Superior temporal gyrus (tissue), 1 donor: ENCODE results near the gene PLPP7.

Source experiments
- DNase-seq: peaks from one replicate; pipeline ENCODE4 v3.0.0-alpha.2; 2016; ENCODE audit errors: extremely low spot score

The PLPP7 gene

DNA sequence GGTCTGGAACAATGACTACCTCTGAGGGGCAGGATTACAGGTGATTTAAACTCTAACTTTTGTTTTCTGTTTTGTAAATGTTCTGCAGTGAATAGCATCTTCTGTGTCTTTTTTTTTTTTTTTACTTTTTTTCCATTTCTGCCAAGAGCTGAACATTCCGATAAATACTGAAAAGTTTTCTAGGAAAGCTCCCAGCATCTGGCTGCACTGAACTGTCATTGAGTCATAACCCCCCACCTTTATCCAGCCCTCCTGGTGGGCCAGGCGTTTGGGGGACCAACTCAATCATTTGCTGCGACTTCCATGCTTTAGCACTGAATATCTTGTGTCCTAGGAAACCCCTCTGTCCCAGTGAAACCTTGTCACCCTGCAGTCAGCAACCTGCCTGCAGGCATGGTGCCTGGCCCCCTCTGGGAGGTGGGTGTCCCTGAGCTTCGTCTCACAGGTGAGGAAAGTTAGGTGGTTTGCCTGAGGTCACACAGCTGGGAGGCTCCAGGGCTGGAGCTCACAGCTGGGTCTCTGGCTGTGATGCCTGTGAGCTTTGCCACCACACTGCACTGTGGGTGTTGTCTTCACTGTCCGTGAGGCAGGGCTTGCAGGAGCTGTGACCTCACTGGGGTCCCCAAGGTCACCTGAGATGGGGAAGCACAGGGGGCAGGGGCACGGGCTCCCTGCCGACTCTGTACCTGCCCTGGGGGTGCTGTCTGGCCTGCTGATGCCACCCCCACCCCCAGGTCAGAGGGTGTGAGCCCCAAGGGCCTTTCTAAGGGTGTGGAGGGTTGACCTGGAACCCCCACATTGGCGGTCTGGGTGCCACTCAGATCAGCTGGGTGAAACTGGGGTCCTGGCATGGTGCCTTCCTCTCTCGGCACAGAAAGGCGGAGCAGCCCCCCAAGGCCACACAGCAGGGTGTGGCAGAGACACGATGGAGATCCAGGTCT is 14.1 kb downstream of the PLPP7 start:
- no peak for DNase-seq

DNA sequence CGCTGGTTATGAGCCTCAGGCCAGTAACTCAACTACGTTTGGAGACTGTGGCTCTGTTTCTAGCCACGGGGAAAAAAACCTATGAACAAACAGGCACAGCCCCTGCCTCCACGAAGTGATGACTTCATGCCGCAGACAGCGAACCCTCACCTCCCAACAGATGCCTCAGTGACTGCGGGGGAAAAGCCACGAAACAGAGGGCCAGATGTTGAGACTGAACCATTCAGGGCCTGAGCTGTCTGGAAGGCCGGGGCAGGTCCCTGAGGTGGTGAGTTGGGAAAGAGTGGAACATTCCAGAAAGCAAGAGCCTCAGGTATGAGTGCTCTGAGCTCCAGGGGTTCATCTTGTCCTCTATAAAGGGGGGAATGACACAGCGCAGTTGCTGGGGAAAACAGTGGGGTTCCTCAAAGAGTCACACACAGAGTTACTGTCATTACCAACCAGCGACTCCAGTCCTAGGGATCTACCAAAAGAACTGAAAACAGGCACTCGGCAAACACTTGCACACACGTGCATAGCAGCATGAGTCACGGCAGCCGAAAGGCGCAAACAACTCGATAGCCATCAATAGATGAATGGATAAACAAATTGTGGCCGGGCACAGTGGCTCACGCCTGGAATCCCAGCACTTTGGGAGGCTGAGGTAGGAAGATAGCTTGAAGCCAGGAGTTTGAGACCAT is 15.3 kb downstream of the PLPP7 start:
- no peak for DNase-seq

DNA sequence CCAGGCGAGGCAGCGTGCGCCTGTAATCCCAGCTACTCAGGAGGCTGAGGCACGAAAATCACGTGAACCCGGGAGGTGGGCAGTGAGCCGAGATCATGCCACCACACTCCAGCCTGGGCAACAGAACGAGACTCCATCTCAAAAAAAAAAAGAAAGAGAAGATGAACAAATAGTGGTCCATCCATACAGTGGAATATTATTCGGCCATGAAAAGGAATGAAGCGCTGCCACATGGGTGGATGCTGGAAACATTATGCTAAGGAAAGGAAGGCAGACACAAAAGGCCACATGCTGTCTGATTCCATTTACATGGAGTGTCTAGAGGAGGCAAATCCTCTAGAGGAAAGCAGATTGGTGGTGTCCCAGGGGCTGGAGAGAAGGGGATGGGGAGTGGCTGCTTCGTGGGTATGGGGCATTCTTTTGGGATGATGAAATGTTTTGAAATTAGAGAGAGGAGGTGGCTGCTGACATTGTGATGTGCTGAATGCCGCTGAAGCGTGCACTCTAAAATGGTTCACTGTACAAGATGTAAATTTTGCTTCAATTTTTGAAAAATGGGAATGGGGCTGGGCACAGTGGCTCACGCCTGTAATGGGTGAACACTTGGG is 17.0 kb downstream of the PLPP7 start:
- no peak for DNase-seq

DNA sequence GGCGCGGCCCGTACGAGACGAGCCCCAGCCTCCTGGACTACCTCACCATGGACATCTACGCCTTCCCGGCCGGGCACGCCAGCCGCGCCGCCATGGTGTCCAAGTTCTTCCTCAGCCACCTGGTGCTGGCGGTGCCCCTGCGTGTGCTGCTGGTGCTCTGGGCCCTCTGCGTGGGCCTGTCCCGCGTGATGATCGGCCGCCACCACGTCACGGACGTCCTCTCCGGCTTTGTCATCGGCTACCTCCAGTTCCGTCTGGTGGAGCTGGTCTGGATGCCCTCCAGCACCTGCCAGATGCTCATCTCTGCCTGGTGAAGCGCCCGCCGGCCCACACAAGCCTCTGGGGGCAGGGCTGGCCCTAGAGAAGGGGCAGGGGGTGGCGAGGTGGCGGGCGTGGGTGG is 18.5 kb downstream of the PLPP7 start:
- no peak for DNase-seq

DNA sequence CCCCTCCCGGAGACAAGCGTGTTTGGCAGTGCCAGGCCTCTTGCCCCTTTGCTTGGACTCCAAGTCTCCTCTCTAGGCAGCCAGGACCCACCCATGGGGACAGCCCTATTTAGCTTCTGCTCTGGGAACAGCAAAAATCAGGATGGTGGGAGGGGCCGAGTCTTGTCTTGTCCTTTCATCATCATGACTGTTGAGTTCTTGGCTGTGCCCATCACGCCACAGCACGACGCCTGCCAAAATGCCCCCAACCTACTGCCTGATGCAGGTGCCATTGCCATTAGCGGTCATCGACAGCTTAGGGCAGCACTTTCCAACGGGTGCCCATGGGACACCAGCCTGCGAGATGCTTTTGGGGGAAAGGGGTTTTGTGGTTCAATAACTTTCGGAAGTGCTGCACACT is 18.9 kb downstream of the PLPP7 start:
- DNase-seq: no peak

DNA sequence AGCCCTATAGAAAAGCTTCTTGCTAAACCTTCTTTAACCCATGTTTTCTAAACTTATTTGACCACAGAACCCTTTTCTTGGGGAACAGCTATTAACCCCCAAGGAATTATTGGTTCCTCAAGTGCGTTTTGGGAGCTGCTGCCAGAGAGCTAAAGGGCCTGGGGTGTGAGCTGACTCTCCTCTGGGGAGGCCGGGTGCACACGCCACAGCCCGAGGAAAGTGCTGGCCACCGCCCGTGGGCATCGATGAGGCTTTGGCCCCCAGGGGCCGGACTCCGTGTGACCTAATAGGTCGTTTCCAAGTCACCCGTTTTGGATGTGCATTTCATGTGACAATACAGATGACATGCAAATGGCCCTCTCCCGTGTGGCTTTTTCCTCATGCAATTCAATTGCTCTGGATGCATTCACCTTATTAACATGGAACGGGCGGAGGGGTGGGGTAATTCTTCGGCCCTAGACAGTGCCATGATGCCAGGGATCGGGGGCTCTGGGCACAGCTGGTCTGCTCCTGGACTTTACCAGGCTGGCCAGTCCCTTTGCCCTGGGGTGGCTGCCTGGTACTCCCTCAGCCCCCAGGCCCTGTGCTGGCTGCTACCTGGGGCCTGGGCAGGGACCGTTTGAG is 19.5 kb downstream of the PLPP7 start:
- no peak for DNase-seq

DNA sequence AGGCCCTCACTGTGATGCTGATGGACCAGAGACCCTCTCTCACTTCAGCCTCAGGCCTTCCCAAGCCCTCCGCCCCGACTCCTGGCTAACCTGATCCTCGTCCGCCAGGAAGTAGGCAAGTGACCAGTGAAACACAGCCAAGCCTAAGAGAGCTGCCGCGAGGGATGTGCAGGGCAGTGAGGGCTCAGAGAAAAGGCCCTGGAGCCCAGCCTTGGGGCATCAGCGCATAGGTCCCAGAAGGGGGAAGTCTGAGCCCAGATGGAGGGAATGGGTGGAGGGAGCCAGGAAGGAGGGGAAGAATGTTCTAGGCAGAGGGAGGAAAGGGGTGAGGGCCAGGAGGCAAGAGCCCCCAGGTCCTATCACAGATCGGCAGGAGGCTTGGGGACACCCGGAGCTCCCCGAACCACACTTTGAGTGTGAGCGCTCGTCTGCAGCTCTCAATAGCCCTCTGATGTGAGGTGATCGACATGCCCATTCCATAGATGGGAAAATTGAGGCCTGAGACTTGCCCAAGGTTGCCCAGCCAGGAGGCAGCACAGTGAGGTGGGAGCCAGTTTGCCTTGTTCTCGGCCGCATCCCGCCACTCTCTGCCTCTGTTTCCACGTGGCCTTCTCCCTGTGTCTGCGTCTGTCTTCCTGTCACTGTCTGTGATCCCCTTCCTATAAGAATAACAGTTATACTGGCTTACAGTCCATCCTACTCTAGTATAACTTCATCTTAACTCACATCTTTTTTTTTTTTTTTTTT is 20.2 kb downstream of the PLPP7 start:
- DNase-seq: no peak

DNA sequence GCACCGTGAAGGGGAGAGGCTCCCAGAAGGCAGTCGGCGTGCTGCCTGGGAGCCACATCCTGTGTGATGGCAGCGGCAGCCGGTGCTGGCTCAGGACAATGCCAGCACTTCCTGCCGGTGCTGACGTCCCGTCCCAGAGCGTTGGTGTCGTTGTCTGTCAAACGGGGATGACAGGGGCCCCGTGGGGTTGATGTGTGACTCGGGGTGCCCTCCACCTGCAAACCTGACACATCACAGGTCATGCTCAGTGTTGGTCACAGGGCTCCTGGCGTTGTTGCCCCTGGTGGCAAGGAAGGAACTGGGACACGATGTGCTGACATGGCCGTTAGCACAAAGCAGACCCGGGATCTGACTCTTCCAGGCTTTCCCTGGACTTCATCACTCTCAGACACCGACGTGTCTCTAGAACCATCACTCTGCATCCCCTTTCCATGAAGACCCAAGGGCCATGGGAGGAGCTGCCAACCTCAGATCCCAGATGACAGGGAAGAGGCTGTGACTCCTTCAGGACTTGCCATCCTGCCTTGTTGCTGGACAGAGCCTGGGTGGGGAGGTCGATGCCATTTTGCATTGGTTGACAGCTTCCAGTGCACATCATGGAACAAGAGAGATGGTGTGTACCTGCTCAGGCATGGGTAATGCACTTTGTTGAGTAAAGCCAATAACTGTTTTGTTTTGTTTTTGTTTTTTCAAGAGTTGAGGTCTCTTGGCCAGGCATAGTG is 21.5 kb downstream of the PLPP7 start:
- DNase-seq: no peak

DNA sequence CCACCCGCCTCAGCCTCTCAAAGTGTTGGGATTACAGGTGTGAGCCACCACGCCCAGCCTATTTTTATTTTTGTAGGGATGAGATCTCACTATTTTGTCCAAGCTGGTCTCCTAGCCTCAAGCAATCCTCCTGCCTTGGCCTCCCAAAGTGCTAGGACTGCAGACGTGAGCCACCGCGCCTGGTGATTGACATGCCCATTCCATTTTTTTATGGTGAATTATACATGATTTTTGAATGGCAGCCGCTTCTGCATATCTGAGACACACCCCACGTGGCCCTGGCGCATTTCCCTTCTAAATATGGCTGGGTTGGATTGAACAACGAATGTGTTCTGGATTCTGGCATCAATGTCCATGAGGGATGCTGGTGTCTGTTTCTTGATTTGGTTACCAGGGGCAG is 22.7 kb downstream of the PLPP7 start:
- no peak for DNase-seq

DNA sequence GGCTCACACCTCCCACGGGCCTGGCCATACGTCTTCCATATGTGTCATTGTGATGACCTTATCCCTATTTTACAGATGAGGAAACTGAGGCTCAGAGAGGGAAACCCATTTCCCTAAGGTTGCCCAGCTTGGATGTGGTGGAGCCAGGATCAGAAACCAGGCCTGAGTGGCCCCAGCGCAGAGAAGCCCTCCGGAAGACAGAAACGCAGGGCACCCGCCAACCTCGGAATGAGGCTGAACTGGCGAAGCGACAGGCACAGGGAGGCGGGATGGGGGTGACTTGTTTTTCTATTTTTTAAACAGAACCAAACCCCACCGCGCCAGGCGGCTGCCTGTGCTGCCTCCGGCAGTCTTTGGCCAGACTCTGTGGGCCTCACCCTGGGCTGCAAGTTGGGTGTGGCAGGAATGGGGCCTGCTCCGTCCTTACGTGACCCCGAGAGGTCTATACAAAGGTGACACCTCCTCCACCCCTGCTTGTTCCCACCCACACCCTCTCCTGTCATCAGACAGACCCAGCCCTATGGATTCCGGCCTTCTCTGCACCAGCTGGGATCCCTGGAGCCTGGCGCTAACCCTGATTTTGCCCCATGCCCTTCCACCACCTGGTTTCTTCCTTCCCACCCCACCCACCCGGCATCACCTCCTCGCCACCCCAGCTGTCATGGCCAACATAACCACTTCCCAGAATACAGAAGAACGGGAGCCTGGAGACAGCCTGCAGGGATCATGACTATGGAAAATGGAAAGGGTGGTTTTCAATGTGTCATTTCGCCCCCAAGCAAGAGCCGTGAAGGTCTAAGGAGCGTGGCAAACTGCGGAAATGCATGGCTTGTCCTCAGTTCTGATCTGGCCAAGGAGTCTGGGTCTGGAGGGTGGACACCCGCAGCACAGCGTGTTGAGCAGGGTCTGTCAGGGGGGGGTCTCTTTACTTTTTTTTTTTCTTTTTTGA is 23.6 kb downstream of the PLPP7 start:
- no peak for DNase-seq

DNA sequence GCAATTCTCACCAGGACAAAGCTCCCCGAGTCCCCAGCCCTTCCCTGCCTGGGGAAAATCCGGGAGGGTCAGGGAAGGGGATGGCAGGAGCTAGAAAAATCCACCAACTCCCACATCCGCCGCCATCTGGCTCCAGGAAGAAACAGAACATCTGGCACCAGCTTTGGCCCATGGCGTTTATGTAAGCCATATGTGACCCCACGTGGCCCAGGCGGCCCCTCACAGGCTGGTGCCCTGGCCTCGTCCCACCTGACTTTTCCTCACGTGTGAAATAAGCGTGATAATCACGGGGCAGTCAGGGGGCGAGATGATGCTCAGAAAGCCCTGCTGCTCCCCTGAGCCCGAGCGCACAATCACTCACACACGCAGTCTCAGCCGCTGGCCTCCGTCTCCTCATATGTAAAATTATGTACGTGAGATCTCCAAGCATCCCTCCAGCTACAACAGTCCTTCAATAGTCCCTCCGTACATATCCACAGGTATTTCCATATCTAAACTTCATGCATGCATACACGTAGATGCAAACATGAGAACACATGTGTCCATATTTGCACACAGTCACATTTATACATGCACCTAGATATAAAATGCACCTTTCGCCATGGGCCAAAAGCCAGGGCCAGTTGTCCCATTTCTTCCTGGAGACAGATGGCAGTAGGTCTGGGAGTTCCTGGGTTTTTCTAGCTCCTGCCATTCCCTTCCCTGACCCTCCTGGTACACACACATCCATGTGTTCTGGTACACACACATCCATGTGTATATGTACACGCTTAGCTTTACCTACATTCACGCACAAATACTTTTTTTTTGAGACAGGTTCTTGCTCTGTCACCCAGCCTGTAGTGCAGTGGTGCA is 28.9 kb downstream of the PLPP7 start:
- no peak for DNase-seq

DNA sequence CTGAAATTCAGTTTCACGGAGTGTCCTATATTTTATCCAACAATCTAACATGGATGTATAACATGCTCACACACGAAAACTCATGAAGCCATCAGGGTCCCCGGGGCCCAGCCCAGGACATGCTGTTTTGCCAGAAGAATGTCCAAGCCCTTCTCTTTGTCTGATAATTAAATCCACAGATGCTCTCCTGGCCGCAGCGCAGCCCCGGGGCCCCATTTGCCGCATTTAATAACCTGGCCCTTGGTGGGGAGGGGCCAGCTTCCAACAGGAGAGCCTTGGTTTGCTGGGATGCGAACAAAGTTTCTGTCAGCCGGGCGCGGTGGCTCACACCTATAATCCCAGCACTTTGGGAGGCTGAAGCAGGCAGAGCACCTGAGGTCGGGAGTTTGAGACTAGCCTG is 30.0 kb downstream of the PLPP7 start:
- DNase-seq: no peak

DNA sequence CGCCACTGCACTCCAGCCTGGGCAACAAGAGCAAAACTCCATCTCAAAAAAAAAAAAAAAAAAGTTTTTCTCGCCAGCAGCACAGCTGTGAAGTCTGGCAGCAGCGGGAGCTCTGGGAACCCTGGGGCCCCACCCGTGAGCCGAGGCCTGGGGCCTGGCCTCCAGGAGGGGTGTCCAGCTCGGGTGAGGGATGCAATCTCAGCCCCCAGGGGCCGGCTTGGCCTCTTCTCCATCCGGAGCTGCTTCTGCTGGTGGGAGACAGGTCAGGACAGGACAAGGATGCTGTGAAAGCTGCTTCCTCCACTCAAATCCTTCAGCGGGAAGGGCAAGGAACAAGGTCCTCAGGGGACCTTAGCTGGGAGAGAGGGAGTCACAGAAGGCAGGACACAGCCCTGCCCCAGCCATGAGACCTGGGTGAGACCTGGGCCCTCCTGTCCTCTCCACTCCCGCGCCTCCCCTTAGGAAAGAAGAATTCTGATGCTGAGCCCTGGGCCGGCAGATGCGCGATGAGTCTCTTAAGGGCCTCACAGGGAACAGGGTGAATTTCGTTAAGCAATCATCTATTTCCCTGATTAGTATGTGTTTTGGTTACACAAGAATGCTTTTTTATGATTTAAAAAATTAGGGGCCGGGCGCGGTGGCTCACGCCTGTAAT is 30.6 kb downstream of the PLPP7 start:
- DNase-seq: no peak

DNA sequence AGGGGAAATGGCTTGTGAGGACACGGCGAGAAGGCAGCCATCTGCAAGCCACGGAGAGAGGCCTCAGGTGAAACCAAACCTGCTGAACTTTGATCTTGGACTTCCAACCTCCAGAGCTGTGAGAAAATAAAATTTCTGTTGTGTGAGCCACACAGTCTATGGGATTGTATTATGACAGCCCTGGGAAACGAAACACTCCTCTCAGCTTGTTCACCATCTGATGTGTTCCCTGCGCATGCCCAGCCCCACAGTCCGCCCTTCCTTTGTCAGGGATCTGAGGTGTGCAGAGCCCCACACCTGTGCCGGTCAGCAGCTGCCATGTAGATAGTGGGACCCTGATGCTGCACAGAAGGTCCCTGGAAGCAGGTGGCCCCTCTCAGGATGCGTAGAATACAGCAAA is 34.1 kb downstream of the PLPP7 start:
- DNase-seq: no peak

DNA sequence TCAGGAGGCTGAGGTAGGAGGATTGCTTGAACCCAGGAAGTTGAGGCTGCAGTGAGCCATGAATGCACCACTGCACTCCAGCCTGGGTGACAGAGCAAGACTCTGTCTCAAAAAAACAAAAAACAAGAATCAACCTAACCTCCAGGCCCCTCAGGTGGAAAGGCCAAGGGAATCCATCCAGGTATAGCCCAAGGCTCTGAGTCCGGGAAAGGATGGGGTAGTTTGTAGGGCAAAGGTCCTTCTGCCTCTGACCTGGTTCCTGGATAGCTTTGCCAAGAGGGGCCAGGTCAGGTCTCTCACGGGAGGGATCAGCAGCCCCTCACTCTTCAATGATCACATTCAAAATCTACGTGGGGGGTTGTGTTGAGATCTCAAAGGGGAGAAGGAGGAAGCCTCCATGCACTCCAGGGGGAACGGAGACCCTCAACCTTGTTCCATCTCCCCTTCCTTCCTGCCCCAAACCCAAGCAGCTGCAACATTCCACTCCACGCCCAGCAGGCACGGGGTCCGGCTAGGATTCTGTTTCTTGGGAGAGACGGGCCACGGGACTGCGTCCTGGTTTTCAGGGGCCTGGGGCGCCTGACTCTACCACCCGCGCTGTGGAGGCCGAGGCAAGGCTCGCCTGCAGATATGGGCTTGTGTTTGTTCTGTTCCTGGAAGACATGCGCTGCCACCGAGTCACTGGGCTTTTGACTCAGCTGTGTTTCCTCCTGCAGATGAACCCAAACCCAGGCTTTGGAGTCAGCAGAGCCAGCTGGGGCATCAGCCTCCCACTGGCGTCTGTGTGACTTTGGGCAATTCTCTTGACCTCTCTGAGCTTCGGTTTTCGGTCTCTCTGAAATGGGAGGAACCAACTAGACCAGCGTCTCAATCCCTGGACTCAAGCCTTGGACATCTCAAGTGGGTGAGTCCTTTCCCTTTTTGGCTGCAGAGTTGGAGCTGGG is 35.5 kb downstream of the PLPP7 start:
- no peak for DNase-seq

DNA sequence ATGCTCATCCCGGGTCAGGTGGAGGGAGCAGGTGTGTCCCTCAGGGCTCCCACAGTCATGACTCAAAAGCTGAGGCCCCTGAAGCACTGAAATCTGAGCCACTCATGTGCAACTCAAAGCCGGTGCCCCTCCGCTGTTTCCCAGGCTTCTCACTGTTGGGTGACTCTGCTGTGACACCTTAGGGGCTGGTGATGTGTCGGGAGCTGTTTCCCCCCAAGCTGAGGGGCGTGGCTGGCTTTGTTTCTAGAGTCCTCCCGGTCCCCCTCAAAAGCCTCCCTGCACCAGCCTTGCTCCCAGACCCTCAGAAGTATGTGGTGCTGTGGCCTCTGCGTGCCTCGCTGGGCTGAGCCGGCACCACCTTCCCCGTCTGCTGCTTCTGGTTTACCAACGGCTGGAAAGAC is 39.7 kb downstream of the PLPP7 start:
- no peak for DNase-seq
